Trophoblast cell (in vitro differentiated cells and primary cell): ENCODE results near the gene IL6R.

Source experiments
- DNase-seq, 2 donors: peaks; one replicate each; pipeline ENCODE4 v3.0.0-alpha.2; 2016
- H2AFZ ChIP-seq: 2 replicates; pipeline ENCODE4 v1.6.1; 2013; ENCODE audit warnings: low read length, moderate library complexity, mild to moderate bottlenecking; ENCODE audit not compliant: insufficient read depth, poor library complexity
- H2AK5ac ChIP-seq: 2 replicates; pipeline ENCODE4 v1.6.1; 2013; ENCODE audit warnings: mild to moderate bottlenecking, low read length
- H2BK120ac ChIP-seq: 2 replicates; pipeline ENCODE4 v1.6.1; 2013; ENCODE audit warnings: low read length, mild to moderate bottlenecking, moderate library complexity; ENCODE audit not compliant: insufficient read depth, poor library complexity
- H2BK12ac ChIP-seq: 2 replicates; pipeline ENCODE4 v1.6.1; 2013; ENCODE audit warnings: mild to moderate bottlenecking, low read length, moderate library complexity
- H2BK5ac ChIP-seq: 2 replicates; pipeline ENCODE4 v1.6.1; 2013; ENCODE audit warnings: low read length, low read depth, moderate library complexity, mild to moderate bottlenecking; ENCODE audit not compliant: poor library complexity
- H3K14ac ChIP-seq: 2 replicates; pipeline ENCODE4 v1.6.1; 2013; ENCODE audit warnings: mild to moderate bottlenecking, low read length
- H3K18ac ChIP-seq: 2 replicates; pipeline ENCODE4 v1.6.1; 2013; ENCODE audit warnings: mild to moderate bottlenecking, low read length
- H3K23ac ChIP-seq: 2 replicates; pipeline ENCODE4 v1.6.1; 2013; ENCODE audit warnings: low read length
- H3K27ac ChIP-seq: 2 replicates; pipeline ENCODE4 v1.5.1; 2013; ENCODE audit warnings: low read depth, mild to moderate bottlenecking, inconsistent platforms, low read length, moderate library complexity
- H3K27me3 ChIP-seq: 2 replicates; pipeline ENCODE4 v1.6.1; 2013; ENCODE audit warnings: inconsistent platforms, mild to moderate bottlenecking, low read length, moderate library complexity; ENCODE audit not compliant: insufficient read depth
- H3K36me3 ChIP-seq, 2 experiments: 1 replicate in 1 of 2; 2 replicates in 1 of 2; pipeline ENCODE4 v1.6.1; 2013; ENCODE audit warnings: low read length in 2 of 2, mild to moderate bottlenecking in 2 of 2, moderate library complexity in 1 of 2; ENCODE audit not compliant: insufficient read depth in 2 of 2, control insufficient read depth in 1 of 2
- H3K4ac ChIP-seq: 2 replicates; pipeline ENCODE4 v1.6.1; 2013; ENCODE audit warnings: low read depth, mild to moderate bottlenecking, low read length, moderate library complexity
- H3K4me1 ChIP-seq, 2 experiments: 1 replicate in 1 of 2; 2 replicates in 1 of 2; pipeline ENCODE4 v1.6.1; 2013; ENCODE audit warnings: low read length in 2 of 2, mild to moderate bottlenecking in 2 of 2, moderate library complexity in 1 of 2; ENCODE audit not compliant: insufficient read depth in 2 of 2, control insufficient read depth in 1 of 2
- H3K4me2 ChIP-seq: 2 replicates; pipeline ENCODE4 v1.6.1; 2013; ENCODE audit warnings: inconsistent platforms, mild to moderate bottlenecking, low read length, moderate library complexity
- H3K4me3 ChIP-seq: 2 replicates; pipeline ENCODE4 v1.5.1; 2013; ENCODE audit warnings: mild to moderate bottlenecking, low read depth, low read length, inconsistent platforms
- H3K79me1 ChIP-seq: one replicate; pipeline ENCODE4 v1.6.1; 2013; ENCODE audit warnings: low read length
- H3K79me2 ChIP-seq: 2 replicates; pipeline ENCODE4 v1.6.1; 2013; ENCODE audit warnings: low read length, mild to moderate bottlenecking; ENCODE audit not compliant: control insufficient read depth, insufficient read depth, poor library complexity
- H3K9ac ChIP-seq: 2 replicates; pipeline ENCODE4 v1.6.1; 2013; ENCODE audit warnings: mild to moderate bottlenecking, low read length
- H3K9me3 ChIP-seq: 2 replicates; pipeline ENCODE4 v1.6.1; 2013; ENCODE audit warnings: low read depth, mild to moderate bottlenecking, control low read depth, inconsistent platforms, low read length; ENCODE audit not compliant: insufficient read depth
- H4K12ac ChIP-seq: 2 replicates; pipeline ENCODE4 v1.6.1; 2013; ENCODE audit warnings: low read depth, mild to moderate bottlenecking, low read length, moderate library complexity
- H4K8ac ChIP-seq: 2 replicates; pipeline ENCODE4 v1.6.1; 2013; ENCODE audit warnings: low read depth, mild to moderate bottlenecking, low read length, moderate library complexity
- H4K91ac ChIP-seq: one replicate; pipeline ENCODE4 v1.6.1; 2013; ENCODE audit warnings: low read depth, mild to moderate bottlenecking, low read length, moderate library complexity
- WGBS: extraction: QIAGEN DNeasy Blood & Tissue Kit; methylation state at CpG from one replicate; pipeline ENCODE4 v1.1.7; 2013; ENCODE audit warnings: missing lambda C conversion rate; ENCODE audit not compliant: insufficient read length, insufficient coverage; ENCODE audit errors: extremely low coverage; 5-methylcytosine and 5-hydroxymethylcytosine counted together

Gene IL6R

DNA sequence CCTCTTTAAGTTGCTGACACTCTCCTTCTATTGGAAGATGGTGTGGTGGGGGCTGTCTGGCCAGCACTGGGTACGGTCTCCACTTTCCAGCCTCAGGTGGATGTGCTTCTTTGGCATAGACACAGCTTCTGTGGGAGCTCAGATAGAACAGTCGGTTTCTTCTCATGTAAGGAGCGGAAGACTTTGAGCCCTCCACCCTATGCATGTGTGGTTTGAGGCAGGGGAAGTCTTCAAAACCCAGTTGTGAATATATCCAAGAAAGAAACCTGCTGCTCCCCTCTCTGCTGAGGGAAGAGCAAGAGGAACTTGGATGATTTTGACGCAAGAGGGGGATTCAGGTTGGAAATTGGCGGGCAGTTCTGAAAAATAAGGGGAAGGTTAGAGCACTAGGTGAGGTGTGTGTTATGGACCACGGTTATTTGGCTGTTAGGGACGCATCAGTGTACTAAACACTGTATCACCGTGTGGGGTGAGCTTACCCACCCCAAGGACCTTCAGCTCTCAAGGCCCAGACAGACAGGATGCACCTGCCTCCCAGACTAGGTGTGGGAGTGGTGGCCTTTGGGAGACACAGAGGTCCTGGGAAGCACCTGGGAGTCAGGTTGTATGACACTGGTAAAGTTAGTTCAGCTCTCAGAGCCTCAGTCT lies 36.2 kb downstream of the IL6R start:
- no peak overlapping the region for H3K9ac ChIP-seq

DNA sequence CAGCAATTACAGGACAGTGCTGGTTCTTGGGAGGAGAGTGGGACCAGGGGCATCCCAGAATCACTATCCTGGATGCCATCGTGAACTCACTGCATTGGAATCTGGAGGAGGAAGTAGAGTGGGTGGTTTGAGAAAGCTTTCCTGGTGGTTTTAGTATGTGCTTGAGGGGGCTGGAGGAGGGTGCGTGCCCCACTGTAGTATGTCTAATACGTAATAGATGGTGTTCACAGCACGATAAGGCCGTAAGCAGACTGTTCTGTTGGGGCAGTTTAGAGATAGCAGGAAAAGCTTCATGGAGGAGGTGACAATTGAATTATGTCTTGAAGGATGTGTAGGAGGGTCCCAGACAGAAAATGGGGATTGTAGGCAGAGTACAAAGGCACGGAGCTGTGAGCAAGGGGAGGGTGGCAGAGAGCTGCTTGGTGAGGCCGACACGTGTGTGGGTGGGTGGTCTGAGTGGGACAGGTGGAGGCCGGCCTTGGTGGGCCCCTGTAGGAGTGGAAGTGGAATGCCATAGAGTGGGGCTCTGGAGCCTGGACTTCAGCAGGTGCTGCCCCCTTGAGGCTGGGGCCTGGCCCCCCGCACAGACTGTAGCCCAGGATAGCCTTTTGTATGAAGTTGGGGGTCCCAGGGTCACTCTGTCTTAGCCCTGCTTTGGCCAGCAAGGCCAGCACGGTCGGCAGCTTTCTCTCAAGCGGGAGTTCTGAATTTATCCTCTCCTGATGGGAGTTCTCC lies 37.0 kb downstream of the IL6R start:
- no peak overlapping the region for H2BK12ac ChIP-seq
- H3K23ac ChIP-seq, result no peak overlapping the region
- H3K4ac ChIP-seq, result no peak overlapping the region
- H3K27me3 ChIP-seq, result no peaks in the 10 kb centered on the region
- no peak overlapping the region for H2AFZ ChIP-seq
- no peak overlapping the region for H2BK120ac ChIP-seq
- H3K36me3 ChIP-seq, result no peaks in the 10 kb centered on the region
- no peaks in the 10 kb centered on the region for H3K9me3 ChIP-seq
- H3K4me3 ChIP-seq, result no peak overlapping the region
- WGBS, result no CpG with 5 or more reads among the region's 13 CpGs
- no peak overlapping the region for H4K12ac ChIP-seq
- H3K79me1 ChIP-seq, result no peaks in the 10 kb centered on the region
- H3K4me2 ChIP-seq, result no peak overlapping the region
- no peak overlapping the region for H3K9ac ChIP-seq
- H2BK5ac ChIP-seq, result no peak overlapping the region
- H3K27ac ChIP-seq, result no peak overlapping the region
- DNase-seq, result peak in 1 of 2 donors; percentile 18
- H4K91ac ChIP-seq, result no peak overlapping the region
- no peak overlapping the region for H4K8ac ChIP-seq
- H3K18ac ChIP-seq, result no peak overlapping the region
- peaks cover 3 to 4% of the 10 kb centered on the region in 2 experiments for H3K4me1 ChIP-seq
- H3K79me2 ChIP-seq, result no peaks in the 10 kb centered on the region
- no peak overlapping the region for H3K14ac ChIP-seq
- no peak overlapping the region for H2AK5ac ChIP-seq

More for the DNA sequence above, 36.2 kb downstream of the IL6R start:
- H2AFZ ChIP-seq, result no peak overlapping the region
- no peaks in the 10 kb centered on the region for H3K27me3 ChIP-seq
- no peaks in the 10 kb centered on the region for H3K36me3 ChIP-seq
- no peak overlapping the region for H3K23ac ChIP-seq
- H2BK12ac ChIP-seq, result no peak overlapping the region
- no peak overlapping the region for H3K4me3 ChIP-seq
- no peak overlapping the region for H3K4ac ChIP-seq
- H3K9me3 ChIP-seq, result no peaks in the 10 kb centered on the region
- DNase-seq, result no peak
- no peaks in the 10 kb centered on the region for H3K79me1 ChIP-seq
- WGBS, result no CpG with 5 or more reads among the region's 8 CpGs
- H3K14ac ChIP-seq, result no peak overlapping the region
- H2BK120ac ChIP-seq, result no peak overlapping the region
- peaks cover 3 to 4% of the 10 kb centered on the region in 2 experiments for H3K4me1 ChIP-seq
- H3K4me2 ChIP-seq, result no peak overlapping the region
- no peak overlapping the region for H3K18ac ChIP-seq
- no peak overlapping the region for H4K12ac ChIP-seq
- H4K91ac ChIP-seq, result no peak overlapping the region
- H2AK5ac ChIP-seq, result no peak overlapping the region
- H3K27ac ChIP-seq, result no peak overlapping the region
- no peak overlapping the region for H2BK5ac ChIP-seq
- no peak overlapping the region for H4K8ac ChIP-seq
- no peaks in the 10 kb centered on the region for H3K79me2 ChIP-seq

DNA sequence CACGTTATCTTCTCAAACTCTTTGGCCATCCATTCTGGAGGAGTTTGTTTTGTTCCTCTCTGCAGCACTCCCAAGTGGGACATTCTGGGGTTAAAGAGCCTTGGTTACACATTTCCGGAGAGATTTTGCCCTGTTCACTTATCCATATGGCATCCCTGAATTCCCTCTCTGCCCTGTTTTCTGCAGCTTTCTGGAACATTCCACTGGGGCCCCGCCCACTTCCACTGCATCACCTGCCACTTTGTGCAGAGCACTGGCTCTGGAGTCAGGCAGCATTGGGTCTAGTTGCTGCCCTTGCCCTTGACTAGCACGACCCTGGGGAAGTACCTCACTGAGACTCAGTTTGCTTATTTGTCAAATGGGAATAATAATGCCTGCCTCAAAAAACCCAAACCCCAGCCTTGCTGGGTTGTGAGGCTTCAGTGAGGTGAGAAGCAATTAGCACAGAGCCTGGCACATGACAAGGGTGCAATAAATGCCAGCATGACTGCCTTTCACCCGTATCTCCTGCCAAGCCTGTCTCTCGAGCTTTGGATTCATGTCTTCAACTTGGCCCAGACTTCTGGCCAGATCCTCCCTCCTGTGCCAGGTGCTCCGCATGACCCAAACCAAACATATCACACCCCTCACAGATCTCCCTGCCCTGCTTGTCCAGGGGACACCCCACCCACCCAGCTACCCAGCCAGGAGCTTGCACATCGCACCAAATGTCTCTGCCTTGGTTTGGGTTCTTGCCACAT lies 38.3 kb downstream of the IL6R start:
- H2AK5ac ChIP-seq, result no peak overlapping the region
- no peak overlapping the region for H2BK12ac ChIP-seq
- H3K4me3 ChIP-seq, result no peak overlapping the region
- no peaks in the 10 kb centered on the region for H3K79me2 ChIP-seq
- H3K9ac ChIP-seq, result no peak overlapping the region
- no peak overlapping the region for H3K27ac ChIP-seq
- no peak overlapping the region for H3K18ac ChIP-seq
- no peak for DNase-seq
- H3K23ac ChIP-seq, result no peak overlapping the region
- no peaks in the 10 kb centered on the region for H3K36me3 ChIP-seq
- no peak overlapping the region for H2AFZ ChIP-seq
- H2BK5ac ChIP-seq, result no peak overlapping the region
- H3K4me1 ChIP-seq, result peaks cover 3 to 4% of the 10 kb centered on the region in 2 experiments
- H3K14ac ChIP-seq, result no peak overlapping the region
- no peak overlapping the region for H4K8ac ChIP-seq
- H3K4me2 ChIP-seq, result no peak overlapping the region
- no peak overlapping the region for H4K12ac ChIP-seq
- H3K79me1 ChIP-seq, result no peaks in the 10 kb centered on the region
- H2BK120ac ChIP-seq, result no peak overlapping the region
- H4K91ac ChIP-seq, result no peak overlapping the region
- no peak overlapping the region for H3K4ac ChIP-seq
- no peaks in the 10 kb centered on the region for H3K27me3 ChIP-seq
- H3K9me3 ChIP-seq, result no peaks in the 10 kb centered on the region
- no CpG with 5 or more reads among the region's 8 CpGs for WGBS

- no peak overlapping the region for H3K14ac ChIP-seq
- no peak overlapping the region for H3K18ac ChIP-seq
- DNase-seq, result no peak
- H3K4me2 ChIP-seq, result no peak overlapping the region
- no peaks in the 10 kb centered on the region for H3K79me1 ChIP-seq
- H3K79me2 ChIP-seq, result no peaks in the 10 kb centered on the region
- no peak overlapping the region for H4K12ac ChIP-seq
- H3K36me3 ChIP-seq, result no peaks in the 10 kb centered on the region
- H4K91ac ChIP-seq, result no peak overlapping the region
- H2AK5ac ChIP-seq, result no peak overlapping the region
- H3K4me3 ChIP-seq, result no peak overlapping the region
- H3K4ac ChIP-seq, result no peak overlapping the region
- no CpG with 5 or more reads among the region's 7 CpGs for WGBS
- H2BK120ac ChIP-seq, result no peak overlapping the region
- peaks cover 3 to 4% of the 10 kb centered on the region in 2 experiments for H3K4me1 ChIP-seq
- no peak overlapping the region for H3K27ac ChIP-seq
- H2AFZ ChIP-seq, result no peak overlapping the region
- H4K8ac ChIP-seq, result no peak overlapping the region
- no peaks in the 10 kb centered on the region for H3K27me3 ChIP-seq
- H2BK12ac ChIP-seq, result no peak overlapping the region
- no peaks in the 10 kb centered on the region for H3K9me3 ChIP-seq
- no peak overlapping the region for H3K23ac ChIP-seq
- H2BK5ac ChIP-seq, result no peak overlapping the region
- no peak overlapping the region for H3K9ac ChIP-seq
These were observed 39.9 kb downstream of the IL6R start for GRCh38 chr1:154445040-154445472.
